Measurements from ENCODE around the gene FOXL1. TPM values are rescaled to one million over a fixed set of nuclear protein-coding genes. Genes with fewer than 3 reads are reported as not detected.

FOXL1 gene
- total and polyA plus RNA-seq, 3 experiments from 2014 or later, result not detected

GRCh38 chr16:86593913-86594620, 15.7 kb downstream of the FOXL1 start:
- DNase-seq, result no peak
- H3K9me3 ChIP-seq (ENCODE audit: low read length), result no peaks in the 10 kb centered on the region
- H3K4me1 Mint-ChIP-seq, result no peaks in the 10 kb centered on the region
- no peaks in the 10 kb centered on the region for H3K4me1 ChIP-seq (ENCODE audit: insufficient read depth, low read length)
- no peak overlapping the region for H3K4me3 ChIP-seq (ENCODE audit: low read length)
- ChIA-PET CTCF (no interaction called here), POLR2A (no interaction called here)
- H3K36me3 Mint-ChIP-seq, result no peaks in the 10 kb centered on the region
- peaks cover 32 to 45% of the 10 kb centered on the region in 2 donors for H3K27me3 Mint-ChIP-seq
- H3K27ac ChIP-seq (ENCODE audit: low read depth, low read length), result no peak overlapping the region
- no peaks in the 10 kb centered on the region for H3K9me3 Mint-ChIP-seq
- no peaks in the 10 kb centered on the region for H3K36me3 ChIP-seq (ENCODE audit: insufficient read depth, low read length)
- no peak overlapping the region for H3K27ac Mint-ChIP-seq
- no peak overlapping the region for H3K4me3 Mint-ChIP-seq
- H3K27me3 ChIP-seq (ENCODE audit: insufficient read depth, low read length, poor library complexity, severe bottlenecking), result no peaks in the 10 kb centered on the region

DNA sequence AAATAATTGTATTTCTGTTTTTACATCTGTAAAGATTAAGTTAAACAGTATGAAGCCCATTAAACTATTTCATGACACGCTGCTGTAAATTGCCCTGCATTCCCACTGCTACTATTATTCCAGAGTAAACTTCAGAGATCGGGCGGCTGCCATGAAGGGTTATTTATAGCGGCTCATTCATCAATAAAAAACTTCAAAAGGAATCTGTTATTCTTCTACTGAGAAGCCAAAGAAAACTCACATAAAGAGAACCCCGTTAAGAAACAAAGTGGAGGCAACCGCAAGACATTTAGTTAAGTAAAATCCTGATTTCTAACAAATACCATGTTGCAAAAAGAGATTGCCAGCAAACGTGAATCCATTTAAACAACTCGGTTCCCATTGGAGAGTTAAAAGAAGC, 16.4 kb downstream of the FOXL1 start:
- POLR2A ChIA-PET, result no interaction called here
- Mint-ChIP-seq H3K4me1 (no peaks in the 10 kb centered on the region), H3K36me3 (no peaks in the 10 kb centered on the region), H3K9me3 (no peaks in the 10 kb centered on the region), H3K27ac (no peak overlapping the region), H3K4me3 (no peak overlapping the region), H3K27me3 (peaks cover 33 to 45% of the 10 kb centered on the region in 2 donors)
- no peak overlapping the region for H3K27ac ChIP-seq (ENCODE audit: low read depth, low read length)
- H3K9me3 ChIP-seq (ENCODE audit: low read length), result no peaks in the 10 kb centered on the region
- no peaks in the 10 kb centered on the region for H3K4me1 ChIP-seq (ENCODE audit: insufficient read depth, low read length)
- H3K4me3 ChIP-seq (ENCODE audit: low read length), result no peak overlapping the region
- H3K27me3 ChIP-seq (ENCODE audit: insufficient read depth, low read length, poor library complexity, severe bottlenecking), result no peaks in the 10 kb centered on the region
- CTCF ChIA-PET, result no interaction called here
- DNase-seq, result no peak
- H3K36me3 ChIP-seq (ENCODE audit: insufficient read depth, low read length), result no peaks in the 10 kb centered on the region

DNA sequence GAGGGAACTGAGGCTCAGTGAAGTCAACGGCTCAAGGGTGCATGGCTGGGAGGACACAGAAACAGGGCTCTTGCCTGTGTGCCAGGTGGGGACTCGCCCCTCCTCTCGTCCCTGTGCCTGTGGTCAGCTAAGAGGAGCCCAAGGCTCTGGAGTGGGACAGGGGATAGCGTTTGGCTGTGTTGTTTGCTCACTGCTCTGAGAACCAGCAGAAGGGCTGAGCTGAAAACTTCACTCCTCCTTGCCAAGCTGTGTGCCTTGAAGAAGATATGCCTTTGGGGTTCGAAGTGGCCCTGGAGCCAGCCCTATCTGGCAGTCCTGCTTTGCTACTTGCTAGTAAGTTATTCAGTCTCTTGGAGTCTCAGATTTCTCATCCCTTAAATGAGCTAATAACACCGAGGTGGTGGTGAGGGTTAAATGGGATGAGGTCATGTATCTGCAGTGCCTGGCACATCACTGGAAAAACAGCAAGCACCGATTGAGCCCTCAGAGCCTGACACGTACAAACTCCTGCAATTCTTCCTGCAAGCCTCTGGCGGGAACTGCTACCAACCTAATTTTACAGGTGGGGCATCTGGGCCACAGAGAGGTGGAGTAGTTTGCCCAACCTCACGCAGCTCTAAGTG, 17.7 kb downstream of the FOXL1 start:
- Mint-ChIP-seq H3K4me1 (no peaks in the 10 kb centered on the region), H3K9me3 (no peaks in the 10 kb centered on the region), H3K36me3 (no peaks in the 10 kb centered on the region), H3K27ac (no peak overlapping the region), H3K27me3 (peaks cover 38 to 51% of the 10 kb centered on the region in 2 donors), H3K4me3 (no peak overlapping the region)
- no peak for DNase-seq
- Histone ChIP-seq H3K27me3 (ENCODE audit: insufficient read depth, low read length, poor library complexity, severe bottlenecking) (no peaks in the 10 kb centered on the region), H3K36me3 (ENCODE audit: insufficient read depth, low read length) (no peaks in the 10 kb centered on the region), H3K4me1 (ENCODE audit: insufficient read depth, low read length) (no peaks in the 10 kb centered on the region), H3K4me3 (ENCODE audit: low read length) (no peak overlapping the region), H3K9me3 (ENCODE audit: low read length) (no peaks in the 10 kb centered on the region), H3K27ac (ENCODE audit: low read depth, low read length) (no peak overlapping the region)
- CTCF ChIA-PET, result no interaction called here
- POLR2A ChIA-PET, result no interaction called here

GRCh38 chr16:86597126-86597879, 19.0 kb downstream of the FOXL1 start:
- POLR2A ChIA-PET, result no interaction called here
- Mint-ChIP-seq H3K4me1 (no peaks in the 10 kb centered on the region), H3K4me3 (no peak overlapping the region), H3K9me3 (no peaks in the 10 kb centered on the region), H3K27ac (no peak overlapping the region), H3K36me3 (no peaks in the 10 kb centered on the region), H3K27me3 (peaks cover 36 to 50% of the 10 kb centered on the region in 2 donors)
- Histone ChIP-seq H3K36me3 (ENCODE audit: insufficient read depth, low read length) (no peaks in the 10 kb centered on the region), H3K4me1 (ENCODE audit: insufficient read depth, low read length) (no peaks in the 10 kb centered on the region), H3K9me3 (ENCODE audit: low read length) (no peaks in the 10 kb centered on the region), H3K27me3 (ENCODE audit: insufficient read depth, low read length, poor library complexity, severe bottlenecking) (no peaks in the 10 kb centered on the region), H3K27ac (ENCODE audit: low read depth, low read length) (no peak overlapping the region), H3K4me3 (ENCODE audit: low read length) (no peak overlapping the region)
- DNase-seq, result no peak
- CTCF ChIA-PET, result no interaction called here

GRCh38 chr16:86597880-86598606, 19.7 kb downstream of the FOXL1 start:
- Histone ChIP-seq H3K4me3 (ENCODE audit: low read length) (no peak overlapping the region), H3K4me1 (ENCODE audit: insufficient read depth, low read length) (no peaks in the 10 kb centered on the region), H3K27ac (ENCODE audit: low read depth, low read length) (no peak overlapping the region), H3K27me3 (ENCODE audit: insufficient read depth, low read length, poor library complexity, severe bottlenecking) (no peaks in the 10 kb centered on the region), H3K9me3 (ENCODE audit: low read length) (no peaks in the 10 kb centered on the region), H3K36me3 (ENCODE audit: insufficient read depth, low read length) (no peaks in the 10 kb centered on the region)
- no peak for DNase-seq
- Mint-ChIP-seq H3K27me3 (peaks cover 35 to 54% of the 10 kb centered on the region in 2 donors), H3K36me3 (no peaks in the 10 kb centered on the region), H3K9me3 (no peaks in the 10 kb centered on the region), H3K4me1 (no peaks in the 10 kb centered on the region), H3K4me3 (no peak overlapping the region), H3K27ac (no peak overlapping the region)
- CTCF ChIA-PET, result no interaction called here
- POLR2A ChIA-PET, result interaction anchor here (0.5 kb wide), 1 partner anchor 285 kb away, joined by 6 read pairs; no protein-coding TSS in a partner anchor

GRCh38 chr16:86598607-86599565, 20.5 kb downstream of the FOXL1 start:
- no peaks in the 10 kb centered on the region for H3K9me3 Mint-ChIP-seq
- H3K36me3 ChIP-seq (ENCODE audit: insufficient read depth, low read length), result no peaks in the 10 kb centered on the region
- H3K9me3 ChIP-seq (ENCODE audit: low read length), result no peaks in the 10 kb centered on the region
- H3K36me3 Mint-ChIP-seq, result no peaks in the 10 kb centered on the region
- H3K4me1 Mint-ChIP-seq, result no peaks in the 10 kb centered on the region
- ChIA-PET POLR2A (interaction anchor here (0.5 kb wide), 1 partner anchor 286 kb away, joined by 6 read pairs; no protein-coding TSS in a partner anchor), CTCF (no interaction called here)
- no peak overlapping the region for H3K4me3 ChIP-seq (ENCODE audit: low read length)
- no peaks in the 10 kb centered on the region for H3K27me3 ChIP-seq (ENCODE audit: insufficient read depth, low read length, poor library complexity, severe bottlenecking)
- no peak overlapping the region for H3K27ac ChIP-seq (ENCODE audit: low read depth, low read length)
- H3K4me3 Mint-ChIP-seq, result no peak overlapping the region
- no peak for DNase-seq
- peaks cover 28 to 45% of the 10 kb centered on the region in 2 donors for H3K27me3 Mint-ChIP-seq
- H3K4me1 ChIP-seq (ENCODE audit: insufficient read depth, low read length), result no peaks in the 10 kb centered on the region
- H3K27ac Mint-ChIP-seq, result peak overlapping the region in 1 of 8 donors; percentile 8

GRCh38 chr16:86601356-86601755, 23.0 kb downstream of the FOXL1 start:
- ChIA-PET POLR2A (no interaction called here), CTCF (no interaction called here)
- Histone ChIP-seq H3K27me3 (ENCODE audit: insufficient read depth, low read length, poor library complexity, severe bottlenecking) (no peaks in the 10 kb centered on the region), H3K4me3 (ENCODE audit: low read length) (no peak overlapping the region), H3K4me1 (ENCODE audit: insufficient read depth, low read length) (peaks cover 4% of the 10 kb centered on the region), H3K36me3 (ENCODE audit: insufficient read depth, low read length) (no peaks in the 10 kb centered on the region), H3K9me3 (ENCODE audit: low read length) (no peaks in the 10 kb centered on the region), H3K27ac (ENCODE audit: low read depth, low read length) (no peak overlapping the region)
- Mint-ChIP-seq H3K4me1 (peaks cover 7 to 12% (median 12%) of the 10 kb centered on the region in 3 donors), H3K36me3 (no peaks in the 10 kb centered on the region), H3K27me3 (peaks cover 27 to 38% of the 10 kb centered on the region in 2 donors), H3K9me3 (no peaks in the 10 kb centered on the region), H3K27ac (no peak overlapping the region), H3K4me3 (no peak overlapping the region)
- no peak for DNase-seq
